ENCODE data around the gene TARS2.

DNA sequence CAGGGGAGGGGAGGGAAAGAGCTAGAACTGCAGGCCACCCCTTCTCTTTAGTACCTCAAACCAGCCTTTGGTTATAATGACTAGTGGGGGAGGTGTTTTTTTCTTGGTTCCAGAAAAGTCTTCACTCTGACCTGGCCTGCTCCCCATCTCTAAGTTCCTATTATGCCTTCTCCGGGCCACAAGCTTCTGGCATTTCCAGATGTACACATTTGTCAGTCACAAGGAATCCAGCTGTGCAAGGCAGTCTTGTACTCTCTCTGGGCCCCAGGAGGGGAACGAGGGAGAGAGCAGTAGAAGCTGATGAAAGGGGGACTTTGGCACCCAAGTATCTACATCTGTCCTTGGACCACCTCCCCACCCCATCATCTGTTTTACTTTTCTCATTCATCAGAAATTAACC is 25.6 kb downstream of the TARS2 start:
- TF ChIP-seq EZH2phosphoT487 (IDR thresholded peaks at IDR 0.05; ENCODE audit: borderline replicate concordance, low read depth, low read length) = no peak
- TF ChIP-seq, protein P1, sequence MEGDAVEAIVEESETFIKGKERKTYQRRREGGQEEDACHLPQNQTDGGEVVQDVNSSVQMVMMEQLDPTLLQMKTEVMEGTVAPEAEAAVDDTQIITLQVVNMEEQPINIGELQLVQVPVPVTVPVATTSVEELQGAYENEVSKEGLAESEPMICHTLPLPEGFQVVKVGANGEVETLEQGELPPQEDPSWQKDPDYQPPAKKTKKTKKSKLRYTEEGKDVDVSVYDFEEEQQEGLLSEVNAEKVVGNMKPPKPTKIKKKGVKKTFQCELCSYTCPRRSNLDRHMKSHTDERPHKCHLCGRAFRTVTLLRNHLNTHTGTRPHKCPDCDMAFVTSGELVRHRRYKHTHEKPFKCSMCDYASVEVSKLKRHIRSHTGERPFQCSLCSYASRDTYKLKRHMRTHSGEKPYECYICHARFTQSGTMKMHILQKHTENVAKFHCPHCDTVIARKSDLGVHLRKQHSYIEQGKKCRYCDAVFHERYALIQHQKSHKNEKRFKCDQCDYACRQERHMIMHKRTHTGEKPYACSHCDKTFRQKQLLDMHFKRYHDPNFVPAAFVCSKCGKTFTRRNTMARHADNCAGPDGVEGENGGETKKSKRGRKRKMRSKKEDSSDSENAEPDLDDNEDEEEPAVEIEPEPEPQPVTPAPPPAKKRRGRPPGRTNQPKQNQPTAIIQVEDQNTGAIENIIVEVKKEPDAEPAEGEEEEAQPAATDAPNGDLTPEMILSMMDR (conservative IDR thresholded peaks at IDR 0.05; ENCODE audit: low read length) = no peak
